Ramos (cell line): ENCODE results near the gene ARFRP1.
"Not testable (repeated sequence)": the region's sequence is repeated elsewhere in the genome, so short reads cannot be mapped to it uniquely, and the experiment has no call there.

Source experiments
- in situ Hi-C: fragments of 300-500 bp; cut with MboI; formaldehyde crosslinking; loops from one replicate; pipeline ENCODE4 v1.14.3; 2022; ENCODE audit warnings: low sequenced_read_pairs; ENCODE audit not compliant: unreplicated experiment

ARFRP1 gene

DNA sequence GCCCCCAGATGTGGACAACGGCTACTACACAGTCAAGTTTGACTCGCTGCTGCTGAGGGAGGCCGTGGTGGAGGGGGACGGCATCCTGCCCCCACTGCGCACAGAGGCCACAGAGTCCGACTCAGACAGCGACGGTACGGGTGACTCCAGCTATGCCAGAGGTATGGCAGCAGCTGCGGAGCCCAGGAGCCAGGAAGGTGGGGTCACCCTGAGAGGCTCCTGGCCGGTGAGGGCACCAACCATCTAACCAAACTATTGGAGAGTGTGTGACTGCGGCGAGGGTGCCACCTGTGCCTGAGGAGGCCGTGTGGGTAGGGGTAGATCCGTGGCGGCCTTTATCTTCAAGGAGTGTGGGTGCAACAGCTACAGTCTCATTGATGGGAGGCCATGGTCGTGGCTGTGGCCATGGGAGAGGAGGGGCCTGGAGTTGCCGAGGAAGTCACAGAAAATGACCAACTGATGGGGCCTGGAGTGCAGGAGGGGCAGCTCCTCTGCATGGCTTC, 25.9 kb upstream of the ARFRP1 start:
- in situ Hi-C loops = no loop called here

DNA sequence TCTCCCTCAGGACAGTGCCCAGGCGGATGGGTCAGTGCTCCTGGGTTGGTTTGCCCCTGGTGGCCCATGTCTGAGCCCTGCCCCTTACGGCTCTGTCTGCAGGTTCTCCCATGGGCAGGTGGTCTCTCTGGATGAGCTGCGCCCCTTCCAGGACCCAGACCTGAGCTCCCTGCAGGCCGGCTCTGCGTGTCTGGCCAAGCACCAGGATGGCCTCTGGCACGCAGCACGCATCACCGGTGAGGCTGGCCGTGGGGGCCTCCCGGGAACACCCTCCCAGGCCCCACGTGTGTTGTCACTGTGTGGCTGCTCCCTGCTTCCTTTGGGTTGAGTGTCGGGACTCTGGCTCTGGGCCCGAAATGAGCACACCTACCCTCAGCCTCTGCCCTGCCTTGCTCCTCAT, 25.3 kb upstream of the ARFRP1 start:
- in situ Hi-C loops = no loop called here

DNA sequence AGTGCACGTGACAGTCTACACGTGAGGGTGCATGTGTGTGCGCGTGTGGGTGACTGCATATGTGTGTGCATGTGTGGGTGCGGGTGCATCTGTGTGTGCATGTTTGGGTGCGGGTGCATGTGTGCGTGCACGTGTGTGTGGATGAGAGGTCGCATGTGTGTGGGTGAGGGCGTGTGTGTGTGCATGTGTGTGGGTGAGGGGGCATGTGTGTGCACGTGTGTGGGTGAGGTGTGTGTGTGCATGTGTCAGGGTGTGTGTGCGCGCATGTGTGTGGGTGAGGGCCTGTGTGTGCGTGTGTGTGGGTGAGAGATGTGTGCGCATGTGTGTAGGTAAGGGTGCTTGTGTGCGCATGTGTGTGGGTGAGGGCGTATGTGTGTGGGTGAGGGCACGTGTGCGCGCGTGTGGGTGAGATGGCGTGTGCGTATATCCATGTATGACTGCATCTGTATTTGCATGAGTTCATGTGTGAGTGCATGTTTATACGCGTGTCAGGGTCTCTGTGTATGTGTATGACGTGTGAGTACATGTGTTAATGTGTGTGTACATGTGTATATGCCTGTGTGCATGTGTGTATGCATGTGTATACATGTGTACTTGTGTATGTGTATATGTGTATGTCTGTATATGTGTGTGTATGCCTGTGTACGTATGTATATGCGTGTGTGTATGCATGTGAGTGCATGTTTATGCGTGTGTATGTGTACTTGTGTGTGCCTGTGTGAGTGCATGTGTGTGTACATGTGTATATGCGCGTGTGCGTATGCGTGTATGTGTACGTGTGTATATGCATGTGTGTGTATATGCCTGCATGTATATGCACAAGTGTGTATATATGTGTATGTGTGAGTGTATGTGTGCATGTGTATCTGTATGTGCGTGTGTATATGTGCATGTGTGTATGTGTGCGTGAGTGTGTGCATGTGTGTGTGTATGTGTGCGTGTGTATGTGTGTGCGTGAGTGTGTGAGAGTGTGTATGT, 24.6 kb upstream of the ARFRP1 start:
- in situ Hi-C loops = no loop called here

DNA sequence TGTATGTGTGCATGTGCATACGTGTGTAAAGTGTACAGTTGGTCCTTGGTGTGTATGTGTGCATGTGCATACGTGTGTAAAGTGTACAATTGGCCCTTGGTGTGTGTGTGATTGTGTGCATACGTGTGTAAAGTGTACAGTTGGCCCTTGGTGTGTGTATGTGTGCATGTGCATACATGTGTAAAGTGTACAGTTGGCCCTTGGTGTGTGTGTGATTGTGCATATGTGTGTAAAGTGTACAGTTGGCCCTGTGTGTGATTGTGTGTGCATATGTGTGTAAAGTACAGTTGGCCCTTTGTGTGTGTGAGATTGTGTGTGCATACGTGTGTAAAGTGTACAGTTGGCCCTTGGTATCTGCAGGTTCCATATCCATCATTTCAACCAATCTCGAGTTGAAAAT, 23.6 kb upstream of the ARFRP1 start:
- in situ Hi-C loops = no loop called here

DNA sequence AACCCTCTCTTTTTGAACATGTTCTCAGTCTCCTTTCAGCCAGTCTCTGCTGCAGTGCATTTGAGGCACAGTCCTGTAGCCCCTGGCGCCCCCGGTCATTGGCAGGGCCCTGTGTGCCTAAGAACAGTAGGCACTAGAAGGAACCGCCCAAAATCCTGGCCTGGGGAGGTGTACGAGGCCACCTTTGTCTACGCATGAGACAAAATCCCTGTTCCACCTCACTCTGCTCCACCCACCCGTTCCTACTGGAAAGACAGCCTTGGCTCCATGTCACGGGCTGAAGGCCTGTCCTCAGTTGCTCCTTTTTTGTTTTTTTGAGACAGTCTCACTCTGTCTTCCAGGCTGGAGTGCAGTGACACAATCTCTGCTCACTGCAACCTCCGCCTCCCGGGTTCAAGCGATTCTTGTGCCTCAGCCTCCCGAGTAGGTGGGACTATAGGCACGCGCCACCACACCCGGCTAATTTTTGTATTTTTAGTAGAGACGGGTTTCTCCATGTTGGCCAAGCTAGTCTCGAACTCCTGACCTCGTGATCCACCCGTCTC, 22.5 kb upstream of the ARFRP1 start:
- in situ Hi-C loops = not testable (repeated sequence)

DNA sequence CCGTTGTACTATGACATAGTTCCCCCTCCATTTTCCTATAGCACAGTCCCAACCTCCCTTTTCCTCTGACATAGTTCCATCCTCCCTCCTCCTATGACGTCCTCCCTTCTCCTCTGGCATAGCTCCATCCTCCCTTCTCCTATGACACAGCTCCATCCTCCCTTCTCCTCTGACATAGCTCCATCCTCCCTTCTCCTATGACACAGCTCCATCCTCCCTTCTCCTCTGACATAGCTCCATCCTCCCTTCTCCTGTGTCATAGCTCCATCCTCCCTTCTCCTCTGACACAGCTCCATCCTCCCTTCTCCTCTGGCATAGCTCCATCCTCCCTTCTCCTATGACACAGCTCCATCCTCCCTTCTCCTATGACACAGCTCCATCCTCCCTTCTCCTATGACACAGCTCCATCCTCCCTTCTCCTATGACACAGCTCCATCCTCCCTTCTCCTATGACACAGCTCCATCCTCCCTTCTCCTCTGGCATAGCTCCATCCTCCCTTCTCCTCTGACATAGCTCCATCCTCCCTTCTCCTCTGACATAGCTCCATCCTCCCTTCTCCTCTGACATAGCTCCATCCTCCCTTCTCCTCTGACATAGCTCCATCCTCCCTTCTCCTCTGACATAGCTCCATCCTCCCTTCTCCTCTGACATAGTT, 15.3 kb upstream of the ARFRP1 start:
- in situ Hi-C loops = not testable (repeated sequence)

DNA sequence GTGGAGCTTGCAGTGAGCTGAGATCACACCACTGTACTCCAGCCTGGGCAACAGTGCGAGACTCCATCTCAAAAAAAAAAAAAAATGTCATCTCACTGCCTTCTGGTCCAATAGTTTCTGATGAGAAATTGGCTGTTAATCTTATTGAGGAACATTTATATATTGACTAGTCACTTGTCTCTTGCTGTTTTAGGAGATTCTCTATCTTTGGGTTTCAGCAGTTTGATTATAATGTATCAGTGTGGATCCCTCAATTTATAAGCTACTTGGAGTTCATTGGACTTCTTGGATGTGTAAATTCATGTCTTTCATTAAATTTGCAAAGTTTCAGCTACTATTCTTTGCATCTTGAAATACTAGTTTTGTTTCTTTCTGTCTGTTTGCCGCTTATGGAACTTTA, 11.2 kb upstream of the ARFRP1 start:
- in situ Hi-C loops = no loop called here

DNA sequence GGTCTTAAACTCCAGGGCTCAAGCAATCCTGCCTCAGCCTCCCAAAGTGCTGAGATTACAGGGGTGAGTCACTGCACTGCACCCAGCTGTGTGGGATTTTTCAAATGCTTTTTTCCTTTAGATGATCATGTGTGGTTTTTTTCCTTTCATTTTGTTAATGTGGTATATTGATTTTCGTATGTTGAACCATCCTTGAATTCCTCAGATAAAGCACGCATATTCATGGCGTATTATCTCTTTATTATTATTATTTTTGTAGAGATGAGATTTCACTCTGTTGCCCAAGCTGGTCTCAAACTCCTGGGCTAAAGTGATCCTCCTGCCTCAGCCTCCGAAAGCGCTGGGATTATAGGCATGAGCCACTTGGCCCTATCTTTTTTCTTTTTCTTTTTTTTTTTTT, 7.1 kb upstream of the ARFRP1 start:
- in situ Hi-C loops = no loop called here

DNA sequence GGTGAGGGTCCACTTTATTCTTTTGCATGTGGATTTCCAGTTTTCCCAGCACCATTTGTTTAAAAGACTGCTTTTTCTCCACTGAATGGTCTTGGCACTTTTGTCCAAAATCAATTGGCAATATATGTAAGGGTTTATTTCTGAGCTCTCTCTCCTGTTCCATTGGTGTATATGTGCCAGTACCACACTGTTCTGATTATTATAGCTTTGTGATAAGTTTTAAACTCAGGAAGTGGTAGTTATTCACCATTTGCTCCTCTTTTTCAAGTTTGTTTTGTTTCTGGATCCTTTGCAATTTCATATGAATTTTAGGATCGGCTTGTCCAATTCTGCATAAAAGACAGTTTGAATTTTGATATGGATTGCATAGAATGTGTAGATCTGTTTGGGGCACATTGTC, 4.4 kb upstream of the ARFRP1 start:
- in situ Hi-C loops = no loop called here

DNA sequence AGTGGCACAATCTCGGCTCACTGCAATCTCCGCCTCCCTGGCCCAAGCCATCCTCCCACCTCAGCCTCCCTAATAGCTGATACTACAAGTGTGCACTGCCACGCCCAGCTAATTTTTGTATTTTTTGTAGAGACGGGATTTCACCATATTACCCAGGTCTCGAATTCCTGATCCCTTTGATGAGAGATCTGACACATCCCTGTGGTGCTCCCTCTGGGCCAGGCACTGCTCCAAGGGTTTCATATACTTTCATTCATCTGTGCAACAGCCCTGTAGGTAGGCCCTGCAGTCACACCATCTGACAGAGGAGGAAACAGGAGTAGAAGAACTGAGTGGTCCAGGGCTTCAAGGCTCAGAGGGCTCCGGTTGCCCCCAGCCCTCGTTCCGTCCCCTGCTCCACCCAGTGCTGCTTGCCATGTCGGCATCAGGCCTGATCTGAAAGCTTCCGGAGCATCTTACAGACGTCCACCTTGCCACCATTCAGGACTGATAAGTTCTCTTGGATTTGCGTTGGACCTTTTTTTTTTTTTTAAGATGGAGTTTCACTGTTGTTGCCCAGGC, 3.4 kb upstream of the ARFRP1 start:
- in situ Hi-C loops = no loop called here

DNA sequence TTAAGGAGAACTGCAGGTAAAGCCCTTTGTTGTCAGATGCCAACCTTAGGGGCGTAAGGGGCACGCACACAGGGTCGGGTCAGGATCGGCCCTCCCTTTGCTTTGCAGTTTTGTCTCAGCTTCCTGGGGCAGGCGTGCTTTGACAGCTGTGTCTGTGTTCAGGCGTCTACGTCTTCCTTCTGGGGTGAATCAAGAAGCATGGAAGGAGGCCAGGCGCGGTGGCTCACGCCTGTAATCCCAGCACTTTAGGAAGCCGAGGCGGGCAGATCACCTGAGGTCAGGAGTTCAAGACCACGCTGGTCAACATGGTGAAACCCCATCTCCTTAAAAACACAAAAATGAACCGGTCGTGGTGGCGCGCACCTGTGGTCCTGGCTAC, 1.4 kb upstream of the ARFRP1 start:
- in situ Hi-C loops = loop anchor here (10.0 kb wide), 1 partner anchor 146 kb away; no protein-coding TSS in a partner anchor

DNA sequence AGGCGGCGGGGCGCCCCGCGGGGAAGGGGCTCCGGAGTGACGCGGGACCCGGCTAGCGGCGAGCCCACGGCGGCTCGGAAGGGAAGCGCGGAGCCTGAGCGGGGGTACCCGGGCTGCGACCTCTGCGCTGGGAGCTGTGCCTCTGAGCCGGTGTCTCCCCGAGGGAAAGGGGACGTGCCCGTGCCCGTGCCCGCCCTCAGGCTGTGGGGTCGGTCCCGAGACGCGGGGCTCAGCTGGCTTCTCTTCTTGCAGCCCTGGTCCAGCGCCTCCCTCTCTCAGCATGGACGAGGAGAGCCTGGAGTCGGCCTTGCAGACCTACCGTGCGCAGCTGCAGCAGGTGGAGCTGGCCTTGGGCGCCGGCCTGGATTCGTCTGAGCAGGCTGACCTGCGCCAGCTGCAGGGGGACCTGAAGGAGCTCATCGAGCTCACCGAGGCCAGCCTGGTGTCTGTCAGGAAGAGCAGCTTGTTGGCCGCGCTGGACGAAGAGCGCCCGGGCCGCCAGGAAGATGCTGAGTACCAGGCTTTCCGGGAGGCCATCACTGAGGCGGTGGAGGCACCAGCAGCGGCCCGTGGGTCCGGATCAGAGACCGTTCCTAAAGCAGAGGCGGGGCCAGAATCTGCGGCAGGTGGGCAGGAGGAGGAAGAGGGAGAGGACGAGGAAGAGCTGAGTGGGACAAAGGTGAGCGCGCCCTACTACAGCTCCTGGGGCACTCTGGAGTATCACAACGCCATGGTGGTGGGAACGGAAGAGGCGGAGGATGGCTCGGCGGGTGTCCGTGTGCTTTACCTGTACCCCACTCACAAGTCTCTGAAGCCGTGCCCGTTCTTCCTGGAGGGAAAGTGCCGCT, 749 bp upstream of the ARFRP1 start:
- in situ Hi-C loops = loop anchor here (10.0 kb wide), 1 partner anchor 146 kb away; no protein-coding TSS in a partner anchor

DNA sequence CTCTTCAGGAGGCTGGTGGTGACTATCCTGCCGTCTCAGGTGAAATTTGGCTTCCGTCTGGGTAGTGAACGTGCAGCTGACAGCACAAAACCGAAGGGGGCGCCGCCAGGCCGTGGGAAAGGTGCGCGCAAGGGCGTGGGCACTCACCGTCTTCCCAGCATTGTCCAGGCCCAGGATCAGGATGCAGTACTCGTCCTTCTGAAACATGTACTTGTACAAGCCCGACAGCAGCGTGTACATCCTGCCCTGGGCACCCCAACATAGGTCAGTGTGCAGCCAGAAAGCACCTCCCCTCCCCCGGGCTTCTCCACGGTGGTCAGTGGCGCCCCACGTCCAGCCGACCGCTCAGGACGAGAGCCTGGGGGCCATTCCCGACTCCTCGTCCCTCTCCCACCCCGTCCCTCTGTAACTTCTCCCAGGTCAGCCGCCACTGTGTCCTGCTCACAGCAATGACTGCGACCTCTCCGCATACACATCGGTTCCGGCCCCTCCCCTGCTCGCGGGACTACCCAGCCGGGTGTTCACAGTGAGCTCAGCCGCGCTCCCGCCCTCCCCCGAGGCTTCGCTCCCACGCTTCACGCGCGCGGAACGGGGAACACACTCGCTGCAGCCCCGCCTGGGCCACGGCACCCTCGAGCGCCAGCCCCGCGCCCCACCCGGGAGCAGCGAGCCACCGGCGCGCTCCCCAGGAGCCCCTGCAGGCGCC, 771 bp downstream of the ARFRP1 start:
- in situ Hi-C loops = loop anchor here (10.0 kb wide), 1 partner anchor 148 kb away; no protein-coding TSS in a partner anchor

DNA sequence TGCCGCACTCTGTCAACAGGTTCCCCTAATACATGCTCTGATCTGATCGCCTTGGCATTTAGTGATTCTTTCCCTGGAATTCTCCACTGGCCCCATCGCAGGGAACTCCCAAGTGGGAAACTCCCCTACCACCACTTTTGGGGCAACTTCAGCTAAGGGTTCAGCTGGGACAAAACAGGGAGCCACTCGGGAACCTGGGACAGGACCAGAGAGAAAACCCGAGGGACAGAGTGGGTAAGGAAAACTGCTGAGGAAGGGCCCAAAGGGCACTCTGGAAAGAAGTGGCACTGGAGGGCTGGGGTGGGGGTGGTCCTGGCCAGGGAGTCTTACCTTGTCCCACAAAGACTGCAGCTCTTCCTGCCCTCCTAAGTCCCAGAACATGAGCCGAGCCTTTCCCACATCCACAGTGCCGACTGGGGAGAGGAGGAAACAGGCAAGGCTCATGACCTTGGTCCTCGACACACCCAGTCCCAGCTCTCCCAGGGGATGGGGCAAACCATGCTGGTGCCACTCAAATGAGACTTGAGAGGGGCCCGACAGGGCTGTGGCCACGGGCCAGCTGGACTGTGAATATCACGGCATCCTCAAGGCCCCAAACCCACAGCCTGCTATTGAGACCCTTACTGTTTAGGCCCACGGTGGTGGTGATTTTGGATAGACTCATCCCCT, 1.6 kb downstream of the ARFRP1 start:
- in situ Hi-C loops = loop anchor here (10.0 kb wide), 1 partner anchor 149 kb away; no protein-coding TSS in a partner anchor

DNA sequence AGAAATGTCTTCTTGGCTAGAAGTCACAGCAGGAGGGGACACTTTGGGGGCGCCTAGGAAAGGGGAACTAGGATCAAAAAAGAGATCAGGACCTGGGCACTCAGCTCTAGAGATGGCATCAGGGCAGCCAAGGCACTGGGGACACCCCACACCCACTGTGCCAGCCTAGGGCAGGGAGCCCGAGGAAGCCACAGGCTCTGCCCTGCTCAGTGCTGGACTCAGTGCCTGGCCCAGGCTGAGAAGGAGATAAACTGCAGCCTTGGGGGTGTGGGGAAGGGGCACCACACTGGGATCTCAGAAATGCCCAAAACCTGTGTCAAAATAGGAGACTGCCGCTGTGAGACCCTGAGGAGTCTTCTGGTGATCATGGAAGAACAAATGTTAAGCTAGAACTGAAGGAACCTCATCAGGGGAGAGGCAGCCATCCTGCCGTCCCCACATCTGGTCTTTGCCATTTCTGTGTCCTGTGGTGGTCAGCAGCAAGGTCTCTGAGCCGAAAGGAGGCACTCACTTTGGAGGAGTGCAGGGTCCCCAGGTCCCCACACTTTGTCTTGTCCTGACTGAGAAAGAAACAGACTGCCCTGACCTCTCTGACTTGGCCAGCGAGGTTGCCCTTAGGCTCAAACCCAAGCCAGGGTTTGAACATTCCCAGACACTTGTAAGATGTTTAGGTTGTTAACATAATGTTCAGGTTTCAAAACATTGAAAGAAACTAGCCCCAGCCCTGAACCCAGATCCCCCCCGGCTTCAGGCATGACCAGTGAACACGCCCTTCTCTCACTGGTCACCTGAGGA, 2.3 kb downstream of the ARFRP1 start:
- in situ Hi-C loops = loop anchor here (10.0 kb wide), 1 partner anchor 149 kb away; no protein-coding TSS in a partner anchor

DNA sequence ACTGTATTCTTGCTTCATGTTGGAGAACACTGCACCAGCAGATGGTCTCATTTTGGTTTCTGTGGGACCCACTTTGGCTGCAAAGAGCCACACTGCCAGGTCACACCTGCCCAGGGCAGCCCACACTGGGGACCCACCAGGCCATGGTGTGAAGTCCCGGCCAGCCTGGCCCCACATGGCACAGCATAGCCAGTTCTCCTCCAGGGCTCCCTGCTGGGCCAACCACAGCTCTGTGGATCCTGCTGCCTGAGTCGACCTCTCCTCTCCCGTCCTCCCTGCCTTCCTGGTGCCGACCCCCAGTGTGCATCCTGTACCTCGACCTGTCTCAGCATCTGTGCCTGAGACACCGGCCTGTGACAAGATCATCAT, 3.0 kb downstream of the ARFRP1 start:
- in situ Hi-C loops = loop anchor here (10.0 kb wide), 1 partner anchor 150 kb away; no protein-coding TSS in a partner anchor

DNA sequence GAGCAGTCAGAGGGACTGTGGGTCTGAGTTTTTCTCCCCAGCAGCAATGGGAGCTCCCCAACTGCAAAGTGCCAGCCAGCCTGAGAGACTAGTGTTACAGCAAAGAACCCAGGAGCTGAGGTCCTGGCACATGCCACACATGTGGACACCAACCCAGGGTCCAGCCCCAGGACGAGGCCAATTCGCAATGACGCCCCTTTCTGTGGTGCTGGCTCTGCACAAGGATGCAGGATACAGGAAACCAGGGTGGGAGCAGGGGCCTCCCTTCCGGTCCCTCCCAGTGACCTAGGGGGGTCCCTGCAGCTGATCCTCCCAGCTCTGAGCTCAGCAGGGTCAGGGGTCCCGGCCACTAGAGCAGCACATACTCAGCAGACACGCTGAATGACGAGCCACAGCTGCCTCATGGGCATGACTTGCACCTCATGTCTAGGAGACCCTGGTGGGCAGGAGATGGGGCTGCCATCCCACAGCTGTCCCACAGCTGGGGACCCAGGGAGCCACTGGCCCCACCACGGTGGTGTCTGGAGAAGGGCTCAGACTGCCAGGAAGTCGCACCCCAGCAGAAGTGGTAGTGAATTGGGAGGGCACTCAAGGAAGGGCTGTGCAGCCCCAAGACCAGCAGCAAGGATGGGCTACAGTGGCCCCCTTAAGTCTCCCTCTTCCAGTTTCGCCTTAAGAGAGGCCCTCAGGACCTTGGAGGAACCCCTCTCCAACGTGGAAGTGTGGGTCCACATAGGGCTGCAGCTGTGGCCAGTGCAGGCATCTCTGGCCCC, 3.6 kb downstream of the ARFRP1 start:
- in situ Hi-C loops = loop anchor here (10.0 kb wide), 1 partner anchor 151 kb away; no protein-coding TSS in a partner anchor
